Fibroblast of lung (primary cell): ENCODE results near the gene LRP1. TPM values are rescaled to one million over a fixed set of nuclear protein-coding genes. Genes with fewer than 3 reads are reported as not detected.

Source experiments
- DNase-seq, 2 donors: peaks; one replicate each; pipeline versions ENCODE4 v3.0.0 to v3.0.0-alpha.2; 2010; ENCODE audit warnings: low read depth in 2 of 2
- H2AFZ ChIP-seq: 2 replicates; pipeline ENCODE4 v1.5.1; 2012; ENCODE audit warnings: low read length, control low read depth, inconsistent platforms
- H3K27ac ChIP-seq: 2 replicates; pipeline ENCODE4 v1.5.1; 2011; ENCODE audit warnings: low read length, control low read depth; ENCODE audit not compliant: insufficient read depth
- H3K27me3 ChIP-seq: 2 replicates; pipeline ENCODE4 v1.5.1; 2011; ENCODE audit warnings: mild to moderate bottlenecking, low read length; ENCODE audit not compliant: control insufficient read depth, insufficient read depth
- H3K36me3 ChIP-seq: 2 replicates; pipeline ENCODE4 v1.5.1; 2011; ENCODE audit warnings: low read length; ENCODE audit not compliant: control insufficient read depth, insufficient read depth
- H3K4me1 ChIP-seq: 2 replicates; pipeline ENCODE4 v1.5.1; 2011; ENCODE audit warnings: low read length; ENCODE audit not compliant: control insufficient read depth, insufficient read depth; ENCODE audit errors: extremely low read depth
- H3K4me2 ChIP-seq: 2 replicates; pipeline ENCODE4 v1.5.1; 2011; ENCODE audit warnings: low read length, control low read depth; ENCODE audit not compliant: insufficient read depth; ENCODE audit errors: extremely low read depth
- H3K4me3 ChIP-seq, 4 experiments: fragments of 200-600 bp in 1 of 4; sonication (generic) in 1 of 4; replicated peaks in 1 of 4; 2 replicates each; pipeline ENCODE4 v1.5.1; 2011 to 2016; ENCODE audit warnings: low read length in 4 of 4, low read depth in 3 of 4, mild to moderate bottlenecking in 3 of 4, control low read depth in 2 of 4, inconsistent platforms in 1 of 4, mixed read lengths in 1 of 4; ENCODE audit not compliant: insufficient read depth in 1 of 4; ENCODE audit errors: control extremely low read depth in 1 of 4
- H3K79me2 ChIP-seq: 2 replicates; pipeline ENCODE4 v1.5.1; 2012; ENCODE audit warnings: mild to moderate bottlenecking, low read length, inconsistent platforms; ENCODE audit not compliant: control insufficient read depth, insufficient read depth
- H3K9ac ChIP-seq: 2 replicates; pipeline ENCODE4 v1.5.1; 2011; ENCODE audit warnings: mild to moderate bottlenecking, low read length, control low read depth; ENCODE audit not compliant: insufficient read depth
- H3K9me3 ChIP-seq: 2 replicates; pipeline ENCODE4 v1.5.1; 2012; ENCODE audit warnings: low read depth, low read length; ENCODE audit not compliant: control insufficient read depth, insufficient read depth
- H4K20me1 ChIP-seq: 2 replicates; pipeline ENCODE4 v1.5.1; 2011; ENCODE audit warnings: low read length; ENCODE audit not compliant: control insufficient read depth, insufficient read depth; ENCODE audit errors: extremely low read depth
- CTCF ChIP-seq, 2 donors: IDR thresholded peaks in 1 of 2; conservative IDR thresholded peaks in 1 of 2; 1 replicate in 1 of 2; 2 replicates in 1 of 2; pipeline ENCODE4 v1.5.1; 2011 to 2012; ENCODE audit warnings: low read length in 2 of 2, control low read depth in 1 of 2, inconsistent platforms in 1 of 2, low read depth in 1 of 2, mild to moderate bottlenecking in 1 of 2
- EZH2 ChIP-seq: IDR thresholded peaks from 2 replicates; pipeline ENCODE4 v1.5.1; 2012; ENCODE audit warnings: low read length, control low read depth, mild to moderate bottlenecking; ENCODE audit errors: missing control alignments
- polyA plus RNA-seq, 2 donors: library from polyadenylated mRNA; depleted of rRNA in 1 of 2; stranded (reverse) in 1 of 2; unstranded in 1 of 2; fragments of >200 nt; gene quantifications; 2 replicates each; pipeline ENCODE4 v1.2.1, GENCODE V29; 2011 to 2012; ENCODE audit warnings: missing spikeins in 1 of 2
- total RNA-seq: library from RNA; depleted of rRNA; stranded (reverse); fragments of >200 nt; gene quantifications from 2 replicates; pipeline ENCODE4 v1.2.1, GENCODE V29; 2014

LRP1 gene
- total and polyA plus RNA-seq, 2 donors (not counting 1 experiment from before 2014, with no cell fraction given), result 92.2 to 464 TPM

GRCh38 chr12:57096748-57097553, 31.3 kb upstream of the LRP1 start:
- no peak for DNase-seq
- Histone ChIP-seq H4K20me1 (no peaks in the 10 kb centered on the region), H2AFZ (no peak overlapping the region), H3K27ac (no peak overlapping the region), H3K4me2 (no peak overlapping the region), H3K79me2 (peaks cover 17% of the 10 kb centered on the region), H3K9ac (no peak overlapping the region), H3K4me3 (no peak overlapping the region), H3K27me3 (no peaks in the 10 kb centered on the region), H3K9me3 (no peaks in the 10 kb centered on the region), H3K4me1 (peaks cover 20% of the 10 kb centered on the region), H3K36me3 (peaks cover 42% of the 10 kb centered on the region)
- TF ChIP-seq CTCF (conservative IDR thresholded peaks at IDR 0.05 in 1 of 2, IDR thresholded peaks at IDR 0.05 in 1 of 2; ENCODE audit: low read depth in 1 of 2, low read length in 2 of 2), result no peak
- TF ChIP-seq EZH2, result no peak

GRCh38 chr12:57097554-57097835, 30.8 kb upstream of the LRP1 start:
- H3K9me3 ChIP-seq, result no peaks in the 10 kb centered on the region
- no peaks in the 10 kb centered on the region for H4K20me1 ChIP-seq
- no peak overlapping the region for H3K9ac ChIP-seq
- H3K4me2 ChIP-seq, result no peak overlapping the region
- peaks cover 18% of the 10 kb centered on the region for H3K4me1 ChIP-seq
- H3K36me3 ChIP-seq, result peaks cover 40% of the 10 kb centered on the region
- H2AFZ ChIP-seq, result no peak overlapping the region
- no peak for DNase-seq
- peaks cover 12% of the 10 kb centered on the region for H3K79me2 ChIP-seq
- TF ChIP-seq EZH2, result no peak
- no peak for TF ChIP-seq CTCF (conservative IDR thresholded peaks at IDR 0.05 in 1 of 2, IDR thresholded peaks at IDR 0.05 in 1 of 2; ENCODE audit: low read depth in 1 of 2, low read length in 2 of 2)
- H3K27me3 ChIP-seq, result no peaks in the 10 kb centered on the region
- H3K27ac ChIP-seq, result no peak overlapping the region
- no peak overlapping the region for H3K4me3 ChIP-seq

- Histone ChIP-seq H3K4me3 (no peak overlapping the region), H3K79me2 (peaks cover 3% of the 10 kb centered on the region), H3K9me3 (no peaks in the 10 kb centered on the region), H3K9ac (no peak overlapping the region), H2AFZ (no peak overlapping the region), H4K20me1 (no peaks in the 10 kb centered on the region), H3K27me3 (no peaks in the 10 kb centered on the region), H3K4me2 (no peak overlapping the region), H3K4me1 (peaks cover 11% of the 10 kb centered on the region), H3K36me3 (peaks cover 35% of the 10 kb centered on the region), H3K27ac (no peak overlapping the region)
- DNase-seq, result no peak
- TF ChIP-seq CTCF (conservative IDR thresholded peaks at IDR 0.05 in 1 of 2, IDR thresholded peaks at IDR 0.05 in 1 of 2; ENCODE audit: low read depth in 1 of 2, low read length in 2 of 2) (no peak), EZH2 (no peak)
These were observed 29.7 kb upstream of the LRP1 start for GRCh38 chr12:57098546-57098945.
